Islet of Langerhans (tissue), 1 donor: ENCODE data around the gene THEMIS.
"Not testable (repeated sequence)": the region's sequence is repeated elsewhere in the genome, so short reads cannot be mapped to it uniquely, and the experiment has no call there.

Experiments used
- FAIRE-seq: peaks from one replicate; lab custom pipeline; 2011; peaks lifted over from hg19 to GRCh38; lab: Jason Lieb, UNC

THEMIS gene

DNA sequence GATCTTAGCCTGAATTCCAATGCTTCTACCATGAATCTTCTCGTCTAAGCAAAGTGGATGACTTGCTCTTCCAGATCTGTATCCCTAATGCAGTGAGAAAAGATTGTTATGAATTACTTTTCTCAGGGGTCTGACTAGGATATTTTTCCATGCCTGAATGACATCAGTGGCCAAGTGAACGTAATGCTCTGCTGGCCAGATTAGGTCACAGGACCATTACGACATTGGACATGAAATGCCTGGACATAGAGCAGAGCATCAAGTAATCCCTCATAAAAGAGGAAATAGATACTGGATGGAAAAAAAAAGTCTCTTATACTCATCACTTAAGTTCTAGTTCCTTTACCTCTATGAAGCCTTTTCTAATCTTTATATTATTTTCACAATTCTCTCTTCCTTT is 12.1 kb upstream of the THEMIS start:
- no peak for FAIRE-seq

- FAIRE-seq, result no peak
Measured at GRCh38 chr6:127907960-127908640, 7.2 kb upstream of the THEMIS start.

DNA sequence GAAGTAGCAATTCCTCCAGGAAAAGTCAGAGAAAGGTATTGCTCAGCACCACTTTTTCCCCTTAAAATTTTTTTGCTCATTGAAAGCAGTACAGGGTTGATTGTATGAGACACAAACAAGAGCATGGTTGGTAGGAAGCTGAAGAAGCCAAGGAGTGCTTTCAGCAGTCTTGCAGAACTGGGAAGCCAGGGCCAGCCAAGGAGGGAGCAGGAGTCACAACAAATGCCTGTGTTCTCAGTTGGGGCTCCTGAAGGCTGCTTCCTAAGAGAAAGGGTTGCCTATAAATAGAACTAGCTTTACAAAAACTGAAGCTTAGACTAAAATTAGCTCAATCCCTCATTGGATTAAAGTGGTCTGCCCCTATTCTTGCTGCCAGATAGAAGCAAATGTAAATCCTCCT is 3.3 kb upstream of the THEMIS start:
- FAIRE-seq, result no peak

DNA sequence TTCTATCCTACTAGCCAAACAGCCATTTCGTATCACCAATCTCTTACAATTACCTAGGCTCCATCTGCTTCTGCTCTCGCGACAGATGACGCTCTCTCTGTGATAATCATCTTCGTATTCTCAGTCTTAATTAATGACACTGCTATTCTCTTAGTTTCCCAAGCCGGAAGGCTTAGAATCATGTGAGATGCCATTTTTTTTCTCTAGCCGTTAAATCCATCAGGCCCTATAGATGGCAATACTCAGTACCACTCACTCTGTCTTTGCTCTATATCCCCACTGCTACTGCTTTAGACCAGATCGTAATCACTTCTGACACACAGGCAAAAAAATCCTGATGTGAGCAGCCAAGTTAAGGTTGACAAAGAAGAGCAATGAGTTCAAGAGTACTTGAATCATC is 2.1 kb upstream of the THEMIS start:
- FAIRE-seq, result no peak

GRCh38 chr6:127897484-127897883 is 3.4 kb downstream of the THEMIS start:
- FAIRE-seq, result no peak

DNA sequence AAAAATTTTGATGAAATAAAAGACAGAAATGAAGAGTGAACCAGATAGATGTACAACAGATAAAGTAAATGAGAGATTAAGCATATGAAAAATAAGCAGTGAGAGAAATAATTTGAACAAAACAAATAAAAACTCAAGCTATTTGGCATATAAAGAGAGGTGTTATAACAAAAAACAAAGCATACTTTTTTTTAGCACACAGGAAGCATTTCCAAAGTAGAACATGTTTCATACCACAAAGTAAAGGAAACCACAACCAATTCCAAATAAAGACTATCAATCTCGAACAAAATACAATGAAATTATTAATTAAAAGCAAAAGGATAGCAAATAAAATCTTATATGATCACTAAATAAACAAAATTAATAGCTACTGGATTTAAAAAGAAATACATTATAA is 6.8 kb downstream of the THEMIS start:
- no peak for FAIRE-seq

DNA sequence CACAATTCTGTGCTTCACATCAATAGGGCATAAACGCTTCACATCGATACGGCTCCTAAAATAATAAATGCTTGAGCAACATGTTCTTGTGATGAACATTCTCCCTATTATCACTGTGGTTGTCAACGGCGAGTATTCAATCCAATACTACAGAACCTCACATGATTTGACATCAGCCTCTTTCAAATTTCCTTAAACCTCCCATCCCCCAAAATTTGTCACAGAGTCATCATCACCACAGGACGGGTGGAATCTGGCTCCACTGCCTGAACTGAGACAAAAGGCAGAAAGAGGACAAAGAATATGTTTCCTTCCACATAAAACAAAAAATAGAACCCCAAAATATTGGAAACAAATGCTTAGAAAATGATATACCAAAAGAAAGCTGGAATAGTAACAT is 7.3 kb downstream of the THEMIS start:
- no peak for FAIRE-seq

DNA sequence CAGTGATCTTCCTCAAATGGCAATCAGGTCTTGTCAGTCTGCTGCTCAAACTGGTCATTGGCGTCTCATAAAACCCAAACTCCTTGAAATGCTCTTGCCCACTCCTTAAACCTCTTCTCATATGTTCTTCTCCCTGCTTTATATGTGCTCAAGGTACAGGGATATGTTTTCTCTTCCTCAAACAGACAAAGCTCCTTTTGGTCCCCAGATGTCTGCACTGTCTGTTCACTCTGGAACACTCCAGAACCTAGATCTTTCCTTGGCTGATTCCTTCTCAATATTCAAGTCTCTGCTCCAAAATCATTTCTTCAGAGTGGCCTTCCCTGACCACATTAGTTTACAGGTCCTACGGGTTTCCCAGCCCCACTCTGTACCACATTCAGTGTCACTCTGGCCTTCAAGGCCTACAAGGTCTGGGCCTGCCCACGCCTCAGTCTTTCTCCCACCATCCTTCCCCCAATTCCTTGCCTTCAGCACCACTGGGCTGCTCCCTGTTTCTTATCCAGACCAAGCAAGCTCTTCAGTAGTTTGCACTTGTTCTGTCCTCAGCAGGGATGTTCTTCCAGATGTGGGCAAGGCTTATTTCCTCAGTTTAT is 9.0 kb downstream of the THEMIS start:
- no peak for FAIRE-seq

GRCh38 chr6:127886603-127887002 is 14.3 kb downstream of the THEMIS start:
- no peak for FAIRE-seq

- FAIRE-seq, result no peak
Measured at GRCh38 chr6:127884134-127884533, 16.7 kb downstream of the THEMIS start.

GRCh38 chr6:127881949-127882348 is 18.9 kb downstream of the THEMIS start:
- not testable (repeated sequence) for FAIRE-seq

DNA sequence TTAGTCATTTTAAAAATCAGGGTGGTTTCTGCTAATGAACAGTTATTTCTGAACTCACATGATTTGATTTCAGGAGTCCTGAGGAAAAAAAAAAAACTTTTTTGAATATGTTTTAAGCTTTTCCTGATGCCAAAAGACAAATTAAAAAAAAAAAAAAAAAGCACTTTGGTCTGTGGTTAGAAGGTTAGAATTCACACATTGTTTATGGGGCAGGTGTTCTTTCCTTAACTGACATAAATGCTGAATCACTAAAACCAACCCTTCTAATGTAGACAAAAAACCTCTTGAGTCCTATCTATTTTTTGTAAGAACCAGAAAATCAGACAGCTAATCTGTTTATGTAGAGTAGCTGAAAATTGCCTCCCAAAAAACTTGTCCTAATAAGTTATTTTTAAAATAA is 20.4 kb downstream of the THEMIS start:
- no peak for FAIRE-seq

- FAIRE-seq, result no peak
Measured at GRCh38 chr6:127879685-127880084, 21.2 kb downstream of the THEMIS start.

GRCh38 chr6:127878115-127878514 is 22.7 kb downstream of the THEMIS start:
- FAIRE-seq, result no peak

- FAIRE-seq, result no peak
Measured at GRCh38 chr6:127877231-127877630, 23.6 kb downstream of the THEMIS start.

GRCh38 chr6:127869772-127870404 is 31.0 kb downstream of the THEMIS start:
- no peak for FAIRE-seq

- no peak for FAIRE-seq
Measured at GRCh38 chr6:127869183-127869582, 31.7 kb downstream of the THEMIS start.

DNA sequence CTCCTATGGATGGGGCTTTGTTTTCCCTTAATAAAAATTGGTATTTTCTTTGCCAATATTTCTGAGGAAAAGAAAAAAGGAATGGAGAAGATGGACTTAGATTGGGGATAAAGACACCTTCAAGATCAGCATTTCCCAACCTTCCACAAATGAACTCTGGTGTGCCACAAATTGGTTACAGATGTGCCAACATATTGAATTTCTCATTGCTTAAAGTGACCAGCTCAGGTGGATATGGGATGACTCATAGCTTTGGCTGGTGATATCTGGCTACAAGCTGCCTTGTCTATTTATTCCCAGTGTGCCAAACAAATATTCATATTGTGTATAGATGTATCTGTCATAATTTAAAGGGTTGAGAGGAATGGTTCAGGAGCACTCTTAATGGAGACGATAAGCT is 32.5 kb downstream of the THEMIS start:
- no peak for FAIRE-seq

DNA sequence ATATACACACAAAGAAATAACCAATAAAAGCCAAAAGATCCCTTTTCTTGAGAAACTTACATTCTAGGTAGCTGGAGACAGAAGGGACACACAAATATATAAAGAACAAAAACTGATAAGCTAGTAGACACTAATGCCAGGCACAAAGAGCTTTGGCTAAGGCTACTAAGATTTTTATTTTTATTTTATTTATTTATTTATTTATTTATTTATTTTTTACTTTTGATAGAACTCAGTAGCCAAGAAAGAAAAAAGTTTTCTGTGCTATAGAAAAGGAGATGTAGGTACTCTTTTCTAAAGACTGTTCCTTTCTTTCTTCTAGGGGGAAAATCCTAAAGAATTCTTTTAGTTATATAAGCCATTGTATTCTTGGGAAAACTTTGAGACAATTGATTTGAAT is 34.1 kb downstream of the THEMIS start:
- no peak for FAIRE-seq

GRCh38 chr6:127865108-127865507 is 35.8 kb downstream of the THEMIS start:
- no peak for FAIRE-seq

DNA sequence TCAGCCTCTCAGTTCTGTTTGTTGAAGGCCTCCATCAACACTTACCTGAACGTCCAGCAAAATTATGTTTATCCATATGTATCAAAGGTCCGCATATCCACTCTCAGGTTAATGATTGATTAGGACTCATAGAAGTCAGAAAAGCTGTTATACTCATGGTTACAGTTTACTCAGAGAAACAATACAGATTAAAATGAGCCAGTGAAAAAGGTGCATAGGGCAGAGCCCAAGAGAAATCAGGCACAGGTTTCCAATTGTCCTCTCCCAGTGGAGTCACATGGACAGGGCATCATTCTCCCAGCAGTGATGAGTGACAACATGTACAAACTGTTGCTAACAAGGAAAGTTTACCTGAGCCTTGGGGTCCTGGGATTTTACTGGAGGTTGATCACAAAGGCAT is 36.2 kb downstream of the THEMIS start:
- FAIRE-seq, result no peak

- no peak for FAIRE-seq
Measured at GRCh38 chr6:127860723-127861122, 40.1 kb downstream of the THEMIS start.

DNA sequence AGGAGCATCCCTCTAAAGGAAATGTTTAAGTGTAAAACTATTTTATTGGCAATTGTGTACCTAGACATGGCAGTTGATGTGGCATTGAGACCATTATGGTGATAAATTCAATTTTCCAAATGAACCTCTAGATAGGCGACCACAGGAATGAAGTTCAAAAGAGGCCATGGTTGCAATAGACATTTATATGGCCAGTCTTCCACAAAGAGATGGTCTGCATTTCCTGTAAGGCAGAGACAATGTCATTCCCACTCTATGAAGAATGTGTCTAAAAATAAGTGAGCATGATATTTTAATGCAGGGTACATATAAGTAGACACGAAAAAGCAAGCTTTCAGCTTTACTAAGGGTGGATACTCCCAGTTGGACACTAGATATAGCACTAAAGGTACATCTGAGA is 40.9 kb downstream of the THEMIS start:
- FAIRE-seq, result no peak
